Fibroblast of skin of abdomen (primary cell): ENCODE data around the gene BRCA2. TPM values are rescaled to one million over a fixed set of nuclear protein-coding genes. Genes with fewer than 3 reads are reported as not detected.
A peak's percentile ranks its signal among the peaks of the same experiment; 100 is the strongest.

Experiments used
- DNase-seq: peaks from one replicate; pipeline ENCODE4 v3.0.0-alpha.2; 2013
- polyA plus RNA-seq, 2 experiments: library from polyadenylated mRNA; unstranded; fragments of 120-200 nt; gene quantifications; one replicate each; pipeline ENCODE4 v1.2.1, GENCODE V29; 2013; ENCODE audit not compliant: insufficient read length in 2 of 2

The BRCA2 gene
- polyA plus RNA-seq (2013, experiment 1 of 2; ENCODE audit: insufficient read length), result 4.7 TPM
- polyA plus RNA-seq (2013, experiment 2 of 2; ENCODE audit: insufficient read length), result 5.6 TPM

DNA sequence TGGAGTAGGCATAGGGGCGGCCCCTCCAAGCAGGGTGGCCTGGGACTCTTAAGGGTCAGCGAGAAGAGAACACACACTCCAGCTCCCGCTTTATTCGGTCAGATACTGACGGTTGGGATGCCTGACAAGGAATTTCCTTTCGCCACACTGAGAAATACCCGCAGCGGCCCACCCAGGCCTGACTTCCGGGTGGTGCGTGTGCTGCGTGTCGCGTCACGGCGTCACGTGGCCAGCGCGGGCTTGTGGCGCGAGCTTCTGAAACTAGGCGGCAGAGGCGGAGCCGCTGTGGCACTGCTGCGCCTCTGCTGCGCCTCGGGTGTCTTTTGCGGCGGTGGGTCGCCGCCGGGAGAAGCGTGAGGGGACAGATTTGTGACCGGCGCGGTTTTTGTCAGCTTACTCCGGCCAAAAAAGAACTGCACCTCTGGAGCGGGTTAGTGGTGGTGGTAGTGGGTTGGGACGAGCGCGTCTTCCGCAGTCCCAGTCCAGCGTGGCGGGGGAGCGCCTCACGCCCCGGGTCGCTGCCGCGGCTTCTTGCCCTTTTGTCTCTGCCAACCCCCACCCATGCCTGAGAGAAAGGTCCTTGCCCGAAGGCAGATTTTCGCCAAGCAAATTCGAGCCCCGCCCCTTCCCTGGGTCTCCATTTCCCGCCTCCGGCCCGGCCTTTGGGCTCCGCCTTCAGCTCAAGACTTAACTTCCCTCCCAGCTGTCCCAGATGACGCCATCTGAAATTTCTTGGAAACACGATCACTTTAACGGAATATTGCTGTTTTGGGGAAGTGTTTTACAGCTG, at the start of gene BRCA2, which contains the start of gene ZAR1L:
Gene BRCA2 (plus strand): TSS at position 271 of the 790 bp plus-strand sequence. CDS start 953 bp downstream, outside the sequence.
Gene ZAR1L (minus strand): TSS at position 126 of the 790 bp plus-strand sequence. CDS start 3,438 bp downstream, outside the sequence.
- peak; percentile 92 for DNase-seq

DNA sequence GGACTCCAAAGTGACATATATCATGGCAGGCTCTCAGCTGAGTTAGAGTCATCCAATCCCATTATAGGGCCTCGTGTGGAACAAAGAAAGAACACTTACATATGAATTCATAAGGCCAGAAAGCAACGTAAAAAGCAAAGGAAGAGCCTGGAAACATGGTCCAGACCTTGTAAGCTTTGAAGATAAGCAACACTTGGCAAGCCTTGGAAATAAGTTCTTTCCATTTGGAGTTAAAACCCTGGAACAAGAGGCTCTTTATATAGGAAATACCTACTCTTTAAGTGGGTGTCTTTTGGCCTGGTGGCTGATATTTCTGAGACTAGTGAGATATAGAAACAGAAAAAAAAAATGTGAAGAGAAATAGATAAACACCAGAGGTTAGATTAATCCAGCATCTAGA, 49.6 kb upstream of the BRCA2 start:
- no peak for DNase-seq

DNA sequence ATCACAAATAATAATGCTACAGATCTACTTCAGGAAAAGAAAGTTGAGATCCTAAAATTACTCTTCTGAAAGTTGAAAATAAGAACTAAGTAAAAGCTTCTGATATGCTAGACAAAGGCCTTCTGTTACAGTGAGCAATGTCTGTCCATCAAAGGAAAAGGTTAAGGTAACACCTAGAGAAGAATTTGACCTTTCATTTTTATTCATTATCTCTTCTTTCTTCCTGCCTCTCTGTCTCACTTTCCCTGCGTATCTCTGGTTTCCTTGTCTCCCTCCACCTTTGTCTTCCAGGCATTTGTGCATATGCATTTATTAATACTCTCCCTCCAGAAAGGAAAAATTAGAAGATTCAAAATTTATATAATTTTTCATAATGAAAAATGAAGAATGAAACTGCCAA, 49.2 kb upstream of the BRCA2 start:
- DNase-seq, result no peak

DNA sequence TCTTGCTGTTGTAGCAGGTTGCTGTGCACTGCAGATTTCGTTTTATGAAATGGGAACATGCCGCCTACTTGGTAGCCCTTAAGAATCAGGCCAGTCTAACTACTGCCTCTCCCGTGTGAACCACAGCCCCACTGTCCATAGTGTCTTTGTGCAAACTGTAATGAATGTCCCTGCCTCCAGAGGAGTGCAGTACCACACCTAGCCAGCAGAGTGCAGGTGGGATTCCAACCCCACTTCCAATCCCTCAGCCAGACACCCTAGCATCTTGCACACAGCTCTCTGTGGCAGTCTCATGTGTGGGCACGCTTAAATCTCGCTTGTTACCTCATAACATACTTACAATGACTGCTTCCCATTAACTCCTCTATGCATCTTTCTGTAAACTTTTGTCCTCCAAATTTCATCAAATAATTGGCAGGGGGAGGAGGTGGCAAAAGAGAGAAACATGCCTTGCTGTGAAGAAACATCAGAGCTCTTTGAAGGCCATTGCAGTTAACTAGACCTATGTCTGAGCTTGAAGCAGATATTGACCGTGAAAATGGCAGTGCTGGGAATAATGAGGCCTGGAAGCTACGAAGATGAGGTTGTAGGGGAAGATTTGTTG, 47.4 kb upstream of the BRCA2 start:
- DNase-seq, result no peak

GRCh38 chr13:32272021-32272683, 43.2 kb upstream of the BRCA2 start:
- no peak for DNase-seq

- DNase-seq, result no peak
These were observed 37.5 kb upstream of the BRCA2 start for GRCh38 chr13:32277839-32278238.

- peak; percentile 25 for DNase-seq
These were observed 36.9 kb upstream of the BRCA2 start for GRCh38 chr13:32278426-32278825.

DNA sequence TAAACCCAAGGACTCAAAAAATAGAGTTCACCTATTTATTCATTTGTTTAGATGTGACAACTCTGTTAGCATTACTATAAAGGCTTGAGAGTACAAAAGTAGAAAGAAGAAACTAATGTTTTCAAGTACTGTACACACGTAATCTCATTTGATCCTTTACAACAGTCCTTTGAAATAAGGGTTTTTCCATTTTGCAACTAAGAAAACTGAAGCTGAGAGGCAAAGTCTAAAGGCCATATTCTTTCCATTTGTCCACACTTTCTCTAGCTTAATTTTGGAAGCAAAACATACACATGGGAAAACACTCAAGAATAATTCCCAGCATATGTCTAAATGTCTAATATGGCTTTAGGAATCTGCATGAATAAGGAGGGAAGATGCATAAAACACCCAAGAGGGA, 34.2 kb upstream of the BRCA2 start:
- no peak for DNase-seq

DNA sequence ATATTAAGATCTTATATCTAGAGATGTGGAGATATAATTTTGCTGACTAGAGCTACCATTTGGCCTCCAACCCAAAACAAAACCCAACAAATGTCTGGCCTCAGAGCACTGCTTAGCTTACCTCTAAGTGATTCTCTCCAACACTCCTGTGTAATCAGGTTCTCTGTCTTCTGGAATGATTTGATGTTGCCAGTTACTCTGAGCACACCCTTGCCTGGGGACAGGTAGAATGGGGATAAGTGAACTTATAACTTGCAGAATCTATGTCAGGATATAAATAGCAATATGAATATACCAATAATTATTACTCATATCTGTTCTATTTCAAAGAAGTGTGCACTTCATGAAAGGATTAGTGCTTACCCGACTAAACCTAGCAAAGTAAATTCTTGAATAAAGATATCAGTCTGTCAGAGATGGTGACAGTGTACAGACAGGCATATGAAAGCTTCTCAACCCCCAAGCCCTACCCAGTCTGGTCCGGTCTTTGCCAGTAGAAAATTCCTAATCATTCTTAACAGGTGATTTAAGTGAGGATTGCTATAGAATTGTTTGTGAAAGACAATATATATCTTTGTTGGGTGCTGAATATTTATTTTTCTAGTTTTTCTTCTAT, 33.1 kb upstream of the BRCA2 start:
- DNase-seq, result no peak

DNA sequence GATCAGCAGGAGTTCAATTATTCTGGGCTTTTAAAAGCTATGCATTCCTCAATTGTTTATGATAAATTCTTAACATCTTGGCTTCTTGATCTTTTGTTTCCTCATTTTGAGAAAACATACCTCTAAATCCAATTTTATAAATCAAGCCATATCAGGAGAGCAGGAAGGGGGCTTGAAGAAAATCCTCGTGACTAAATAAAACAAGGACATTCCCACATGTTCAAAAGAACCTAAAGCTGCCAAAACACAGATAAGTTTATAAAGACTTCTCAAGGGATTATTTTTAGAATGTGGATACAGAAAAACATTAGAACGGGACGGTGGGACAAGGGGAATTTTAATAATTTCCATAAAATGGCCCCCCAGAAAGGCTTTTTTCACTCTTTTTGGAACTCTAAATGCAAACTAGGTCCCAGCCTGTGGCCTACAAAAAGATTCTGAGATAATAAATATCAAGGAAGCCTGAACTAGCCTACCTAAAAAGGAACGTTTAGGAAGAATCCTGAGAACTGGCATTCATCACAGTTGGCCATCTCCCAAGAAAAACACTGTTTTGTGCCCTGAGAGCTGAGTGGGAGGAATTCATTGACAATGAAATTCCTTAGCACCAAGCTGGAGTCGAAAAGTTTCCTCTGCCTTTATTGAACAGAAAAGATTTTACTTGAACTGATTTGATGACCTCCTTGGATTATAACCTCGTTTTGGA, 30.2 kb upstream of the BRCA2 start:
- peak; percentile 45 for DNase-seq

GRCh38 chr13:32285633-32285965, 29.7 kb upstream of the BRCA2 start:
- DNase-seq, result no peak

GRCh38 chr13:32297206-32297605, 18.1 kb upstream of the BRCA2 start:
- DNase-seq, result peak; percentile 5

DNA sequence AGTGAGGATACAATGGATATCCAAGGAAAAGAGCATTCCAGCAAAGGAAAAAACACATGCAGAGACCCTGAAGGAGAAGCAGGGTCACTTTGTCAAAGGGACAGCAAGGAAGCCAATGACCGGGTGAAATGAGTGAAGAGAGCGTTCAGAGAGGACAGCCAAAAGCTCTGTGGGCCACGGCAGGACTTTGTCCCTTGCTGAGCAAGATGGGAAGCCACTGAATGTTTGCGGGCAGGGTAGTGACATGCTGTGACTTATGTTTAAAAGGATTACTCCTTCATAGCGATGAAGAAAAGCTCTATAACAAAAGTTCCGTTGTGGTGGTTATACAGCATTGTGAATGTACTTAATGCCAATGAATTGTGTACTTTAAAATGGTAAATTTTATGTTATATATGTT, 16.6 kb upstream of the BRCA2 start:
- DNase-seq, result no peak

- no peak for DNase-seq
These were observed 15.4 kb upstream of the BRCA2 start for GRCh38 chr13:32299893-32300292.

DNA sequence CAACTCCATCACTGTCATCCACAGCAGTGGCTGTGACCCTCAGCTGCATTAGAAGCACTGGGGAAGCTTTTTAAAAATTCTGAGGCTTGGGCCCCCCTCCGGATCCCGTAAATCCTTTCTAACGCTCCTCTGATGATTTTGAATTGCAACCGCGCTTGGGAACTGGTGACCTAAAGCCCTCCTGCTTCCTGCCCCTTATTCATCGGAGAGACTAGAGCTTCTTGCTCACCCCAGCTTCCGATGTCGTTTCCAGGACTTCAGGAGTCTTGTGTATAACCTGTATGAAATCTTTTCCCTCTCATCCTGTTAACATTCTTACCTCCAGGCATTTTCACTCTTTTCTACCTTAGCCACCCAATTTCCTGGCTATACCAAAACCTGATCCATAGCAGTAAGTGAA, 14.9 kb upstream of the BRCA2 start:
- DNase-seq, result no peak

GRCh38 chr13:32300920-32301319, 14.4 kb upstream of the BRCA2 start:
- no peak for DNase-seq

- no peak for DNase-seq
These were observed 12.8 kb upstream of the BRCA2 start for GRCh38 chr13:32302461-32302860.

- DNase-seq, result no peak
These were observed 9.7 kb upstream of the BRCA2 start for GRCh38 chr13:32305646-32306045.

DNA sequence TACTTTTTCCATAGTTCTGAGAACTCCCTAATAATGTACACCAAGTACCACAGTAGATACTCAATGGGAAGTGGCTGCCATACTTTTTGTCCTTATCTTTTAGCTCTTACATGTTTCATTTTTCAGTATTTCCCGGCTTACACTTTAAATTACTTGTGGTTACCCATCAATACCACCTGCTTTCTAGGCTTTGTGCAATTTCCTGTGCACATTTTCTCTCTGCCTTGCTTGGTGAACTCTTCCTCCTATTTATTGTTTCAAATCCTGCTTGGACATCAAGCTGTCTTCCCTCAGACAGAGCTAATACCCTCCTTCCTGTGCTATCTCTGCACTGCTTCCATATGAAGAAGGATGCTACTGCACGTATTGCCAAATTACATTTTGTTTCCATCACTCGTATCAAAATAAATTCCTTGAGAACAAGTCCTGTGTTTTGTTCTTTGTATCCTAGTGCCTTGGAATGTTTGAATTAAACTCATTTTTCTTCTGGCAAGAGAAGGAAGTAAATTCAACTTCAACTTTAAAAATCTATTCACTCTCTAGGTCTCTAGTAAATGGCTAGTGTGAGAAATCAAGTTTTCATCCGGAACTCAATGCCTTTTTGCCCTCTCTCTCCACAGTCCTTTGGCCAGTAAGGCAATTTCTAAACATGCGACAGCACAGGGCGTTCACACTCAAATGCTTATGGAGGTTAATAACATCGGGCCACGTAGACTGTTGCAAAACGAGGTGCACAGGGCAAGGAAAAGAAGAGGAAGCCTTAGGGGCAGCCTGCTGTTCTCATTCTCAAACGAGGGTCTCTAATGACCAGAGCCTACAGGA, 5.8 kb upstream of the BRCA2 start:
- no peak for DNase-seq

GRCh38 chr13:32310134-32310706, 5.1 kb upstream of the BRCA2 start:
- peak; percentile 52 for DNase-seq
